GM10248 (cell line): ENCODE results near the gene NPDC1.

Experiments
- CTCF ChIA-PET: fragments of 300-600 bp; sonication (Branson Sonifier 250); formaldehyde crosslinking; extraction: SDS; loops from one replicate; lab custom pipeline; 2021; ENCODE audit warnings: antibody characterized with exemption; lab: Yijun Ruan, JAX
- POLR2A ChIA-PET: fragments of 350-650 bp; sonication (Branson Sonifier 250); formaldehyde crosslinking; extraction: SDS; loops from one replicate; lab custom pipeline; 2020; ENCODE audit warnings: antibody characterized with exemption; lab: Yijun Ruan, JAX
- DNase-seq: peaks from one replicate; pipeline ENCODE4 v3.0.0; 2012; ENCODE audit errors: extremely low spot score
- CTCF ChIP-seq: IDR thresholded peaks from 2 replicates; pipeline ENCODE4 v1.5.1; 2012; ENCODE audit warnings: mild to moderate bottlenecking, low read depth; ENCODE audit errors: extremely low read depth, missing control alignments, control extremely low read depth

Gene NPDC1

GRCh38 chr9:137053944-137054931 lies 8.3 kb upstream of the NPDC1 start, which contains the start of gene ENTPD2:
ENTPD2 (minus strand) TSS chr9:137054061; CDS start chr9:137053997, 64 bp downstream.
- no peak for TF ChIP-seq CTCF
- peak; percentile 75 for DNase-seq
- POLR2A ChIA-PET = no interaction called here
- CTCF ChIA-PET = interaction anchor here (1.9 to 7.2 kb wide), 3 partner anchors 10 to 20 kb away, joined by 13 to 55 read pairs (median 18); partner anchors contain the start of gene SAPCD2

- CTCF ChIA-PET = interaction anchor here (1.1 to 1.5 kb wide), 6 partner anchors 11 to 260 kb away, joined by 3 to 12 read pairs (median 11); no protein-coding TSS in a partner anchor
- no peak for DNase-seq
- no peak for TF ChIP-seq CTCF
- POLR2A ChIA-PET = no interaction called here
Observed at GRCh38 chr9:137052998-137053943, 7.3 kb upstream of the NPDC1 start.

- POLR2A ChIA-PET = no interaction called here
- CTCF ChIA-PET = interaction anchor here (0.6 to 1.5 kb wide), 7 partner anchors 8 to 259 kb away, joined by 3 to 12 read pairs (median 11); no protein-coding TSS in a partner anchor
- TF ChIP-seq CTCF = no peak
- DNase-seq = no peak
Observed at GRCh38 chr9:137052293-137052692, 6.3 kb upstream of the NPDC1 start.

- ChIA-PET POLR2A (no interaction called here), CTCF (interaction anchor here (5.7 to 6.1 kb wide), 2 partner anchors 15 to 17 kb away, joined by 68 to 115 read pairs; partner anchors contain the start of gene SAPCD2)
- TF ChIP-seq CTCF = no peak
- DNase-seq = no peak
Observed at GRCh38 chr9:137051145-137051724, 5.3 kb upstream of the NPDC1 start.

GRCh38 chr9:137050570-137050969 lies 4.6 kb upstream of the NPDC1 start:
- ChIA-PET POLR2A (no interaction called here), CTCF (interaction anchor here (5.7 to 6.1 kb wide), 2 partner anchors 14 to 18 kb away, joined by 68 to 115 read pairs; partner anchors contain the start of gene SAPCD2)
- no peak for TF ChIP-seq CTCF
- no peak for DNase-seq
